Endothelial cell of umbilical vein (primary cell): ENCODE measurements around the gene ZNF446.
A peak's percentile ranks its signal among the peaks of the same experiment; 100 is the strongest.

Experiments
- CTCF ChIP-seq, 2 donors: IDR thresholded peaks; 1 replicate in 1 of 2; 2 replicates in 1 of 2; pipeline ENCODE4 v1.5.1; 2011; ENCODE audit warnings: low read length in 2 of 2, mild to moderate bottlenecking in 2 of 2, moderate library complexity in 2 of 2, control low read depth in 1 of 2, inconsistent platforms in 1 of 2, low read depth in 1 of 2; ENCODE audit not compliant: insufficient read depth in 1 of 2; ENCODE audit errors: extremely low read depth in 1 of 2
- EZH2 ChIP-seq: IDR thresholded peaks from 2 replicates; pipeline ENCODE4 v1.6.1; 2012; ENCODE audit warnings: borderline replicate concordance, low read depth, mild to moderate bottlenecking, moderate library complexity, low read length, inconsistent platforms; ENCODE audit not compliant: severe bottlenecking
- MAX ChIP-seq: IDR thresholded peaks from 2 replicates; pipeline ENCODE4 v1.6.1; 2011; ENCODE audit not compliant: insufficient read depth, insufficient read length
- MYC ChIP-seq: IDR thresholded peaks from one replicate; pipeline ENCODE4 v1.6.1; 2011; ENCODE audit warnings: mild to moderate bottlenecking, low read depth, low read length
- POLR2A ChIP-seq: IDR thresholded peaks from 2 replicates; pipeline ENCODE4 v1.6.1; 2012; ENCODE audit warnings: low read depth, mild to moderate bottlenecking, control low read depth, low read length
- POLR2AphosphoS5 ChIP-seq: IDR thresholded peaks from 2 replicates; pipeline ENCODE4 v1.6.1; 2012; ENCODE audit warnings: low read depth, mild to moderate bottlenecking, control low read depth, low read length, moderate library complexity; ENCODE audit not compliant: insufficient read depth

- TF ChIP-seq CTCF (IDR thresholded peaks at IDR 0.05; ENCODE audit: extremely low read depth in 1 of 2, insufficient read depth in 1 of 2, low read depth in 1 of 2, low read length in 2 of 2) (peak; percentile 69 to 90), MYC (peak; percentile 46), MAX (peak; percentile 30), POLR2AphosphoS5 (no peak), POLR2A (peak; percentile 64), EZH2 (no peak)
Measured at GRCh38 chr19:58519355-58520256, 43.5 kb downstream of the ZNF446 start, which contains the start of gene ZBTB45.
